SK-N-SH (cell line): ENCODE data around the gene RAB12. TPM values are rescaled to one million over a fixed set of nuclear protein-coding genes. Genes with fewer than 3 reads are reported as not detected.

ENCODE experiments used
- CTCF ChIA-PET: fragments of 300-600, 350-600 bp; formaldehyde crosslinking; extraction: SDS; loops from one replicate; lab custom pipeline; 2021; lab: Yijun Ruan, JAX
- POLR2A ChIA-PET: fragments of 350-600 bp; sonication (Branson Sonifier 250); formaldehyde crosslinking; extraction: SDS; loops from one replicate; lab custom pipeline; 2020; ENCODE audit warnings: antibody characterized with exemption, inconsistent platforms; lab: Yijun Ruan, JAX
- DNase-seq: peaks from one replicate; pipeline ENCODE4 v3.0.0; 2012
- H2AFZ ChIP-seq: fragments of 200-600 bp; sonication (generic); 2 replicates; pipeline ENCODE4 v1.8.1; 2016; ENCODE audit warnings: antibody characterized with exemption, mild to moderate bottlenecking, low read depth
- H3F3A ChIP-seq: fragments of 200-600 bp; sonication (generic); replicated peaks from 2 replicates; pipeline ENCODE3; 2016; ENCODE audit warnings: antibody characterized with exemption, mild to moderate bottlenecking; ENCODE audit not compliant: insufficient read depth
- H3K27ac ChIP-seq, 2 experiments: fragments of 200-500 bp in 1 of 2; fragments of 200-600 bp in 1 of 2; sonication (Bioruptor generic) in 1 of 2; sonication (generic), shearing (Covaris generic) in 1 of 2; 2 replicates each; pipeline versions ENCODE4 v1.5.1 to v1.6.1; 2014 to 2016; ENCODE audit warnings: low read depth in 2 of 2, inconsistent platforms in 1 of 2, low read length in 1 of 2, mild to moderate bottlenecking in 1 of 2, mixed read lengths in 1 of 2
- H3K27me3 ChIP-seq: fragments of 200-600 bp; sonication (generic), shearing (Covaris generic); 2 replicates; pipeline ENCODE4 v1.6.1; 2016; ENCODE audit warnings: mixed run types; ENCODE audit not compliant: insufficient read depth
- H3K36me3 ChIP-seq, 2 experiments: fragments of 200-500 bp in 1 of 2; fragments of 200-600 bp in 1 of 2; sonication (Bioruptor generic) in 1 of 2; sonication (generic) in 1 of 2; replicated peaks in 1 of 2; 2 replicates each; pipeline versions ENCODE3 to v1.5.1; 2014 to 2016; ENCODE audit warnings: low read length in 1 of 2, mild to moderate bottlenecking in 1 of 2; ENCODE audit not compliant: insufficient read depth in 2 of 2, control insufficient read depth in 1 of 2
- H3K4me1 ChIP-seq, 2 experiments: fragments of 200-500 bp in 1 of 2; fragments of 200-600 bp in 1 of 2; sonication (Bioruptor generic) in 1 of 2; sonication (generic), shearing (Covaris generic) in 1 of 2; 2 replicates each; pipeline versions ENCODE4 v1.5.1 to v1.6.1; 2014 to 2016; ENCODE audit warnings: low read depth in 1 of 2, low read length in 1 of 2, mixed run types in 1 of 2; ENCODE audit not compliant: insufficient read depth in 2 of 2, control insufficient read depth in 1 of 2
- H3K4me2 ChIP-seq: fragments of 200-600 bp; sonication (generic), shearing (Covaris generic); 2 replicates; pipeline ENCODE4 v1.6.1; 2017; ENCODE audit warnings: mixed run types
- H3K4me3 ChIP-seq, 2 experiments: fragments of 200-500 bp in 1 of 2; fragments of 200-600 bp in 1 of 2; sonication (Bioruptor generic) in 1 of 2; sonication (generic), shearing (Covaris generic) in 1 of 2; 2 replicates each; pipeline versions ENCODE4 v1.5.1 to v1.8.1; 2014 to 2016; ENCODE audit warnings: low read depth in 2 of 2, inconsistent platforms in 1 of 2, low read length in 1 of 2, mild to moderate bottlenecking in 1 of 2, mixed read lengths in 1 of 2, moderate library complexity in 1 of 2
- H3K79me2 ChIP-seq: fragments of 200-600 bp; sonication (generic); 2 replicates; pipeline ENCODE4 v1.8.1; 2017; ENCODE audit warnings: mild to moderate bottlenecking; ENCODE audit not compliant: insufficient read depth
- H3K9ac ChIP-seq: fragments of 200-600 bp; sonication (generic); 2 replicates; pipeline ENCODE4 v1.6.1; 2017; ENCODE audit warnings: mixed run types
- H3K9me2 ChIP-seq: fragments of 200-600 bp; sonication (generic); 2 replicates; pipeline ENCODE4 v1.6.1; 2017; ENCODE audit warnings: mixed run types
- H3K9me3 ChIP-seq: fragments of 200-600 bp; sonication (generic); 2 replicates; pipeline ENCODE4 v1.6.1; 2017; ENCODE audit warnings: mixed run types, mild to moderate bottlenecking, moderate library complexity
- H4K20me1 ChIP-seq: fragments of 200-600 bp; sonication (generic); 2 replicates; pipeline ENCODE4 v1.6.1; 2017; ENCODE audit warnings: mild to moderate bottlenecking, mixed run types; ENCODE audit not compliant: insufficient read depth
- EZH2phosphoT487 ChIP-seq: fragments of 200-600 bp; sonication (generic); IDR thresholded peaks from 2 replicates; pipeline ENCODE4 v1.6.1; 2017; ENCODE audit warnings: low read depth, mixed run types, mild to moderate bottlenecking, antibody characterized with exemption, moderate library complexity, borderline replicate concordance
- FOXJ3 ChIP-seq: sonication (generic); formaldehyde crosslinking; IDR thresholded peaks from 2 replicates; pipeline ENCODE4 v1.5.1; 2020; ENCODE audit warnings: mild to moderate bottlenecking, missing genetic modification reagents
- NRF1 ChIP-seq: IDR thresholded peaks from 2 replicates; pipeline ENCODE4 v1.6.1; 2012; ENCODE audit warnings: low read depth, mild to moderate bottlenecking, low read length
- POLR2AphosphoS5 ChIP-seq: IDR thresholded peaks from 2 replicates; pipeline ENCODE4 v1.6.1; 2012; ENCODE audit warnings: low read depth, low read length
- RCOR1 ChIP-seq: fragments of 150-350 bp; IDR thresholded peaks from 2 replicates; pipeline ENCODE4 v1.6.1; 2017; ENCODE audit warnings: antibody characterized with exemption, low read length
- TAF1 ChIP-seq: IDR thresholded peaks from 2 replicates; pipeline ENCODE4 v1.6.1; 2012; ENCODE audit warnings: low read depth, mild to moderate bottlenecking, low read length, moderate library complexity, borderline replicate concordance
- USF1 ChIP-seq: IDR thresholded peaks from 2 replicates; pipeline ENCODE4 v1.4.0; 2012; ENCODE audit warnings: low read depth, borderline replicate concordance
- ZBTB33 ChIP-seq: IDR thresholded peaks from 2 replicates; pipeline ENCODE4 v1.4.0; 2012; ENCODE audit warnings: low read depth, borderline replicate concordance
- WGBS: methylation state at CpG from one replicate; pipeline ENCODE4 v1.1.6; 2017; ENCODE audit warnings: low lambda C conversion rate; 5-methylcytosine and 5-hydroxymethylcytosine counted together
- polyA plus RNA-seq, 3 experiments: library from polyadenylated mRNA; depleted of rRNA; stranded (reverse); fragments of >200 nt; gene quantifications; 2 replicates each; pipeline ENCODE4 v1.2.3, GENCODE V29; 2012

RAB12 gene
- polyA plus RNA-seq, 1 of the 3 experiments (the other 2 are of a cell fraction) = 11.0 TPM

- H2AFZ ChIP-seq = no peak overlapping the region
- H3K9me2 ChIP-seq = no peaks in the 10 kb centered on the region
- 100% methylated on average over 6 of the region's 6 CpGs for WGBS
- H3K79me2 ChIP-seq = peaks cover 33% of the 10 kb centered on the region
- H3K9me3 ChIP-seq = no peaks in the 10 kb centered on the region
- no peak overlapping the region for H3K4me3 ChIP-seq
- POLR2A ChIA-PET = no interaction called here
- no peaks in the 10 kb centered on the region for H3K27me3 ChIP-seq
- H4K20me1 ChIP-seq = no peaks in the 10 kb centered on the region
- CTCF ChIA-PET = interaction anchor here (1.0 to 2.4 kb wide), 3 partner anchors 9 to 26 kb away, joined by 4 to 6 read pairs (median 5); partner anchors contain the start of gene RAB12
- no peak overlapping the region for H3K4me2 ChIP-seq
- no peak overlapping the region for H3K27ac ChIP-seq
- H3K36me3 ChIP-seq = peaks cover 64 to 70% of the 10 kb centered on the region in 2 experiments
- H3K4me1 ChIP-seq = no peaks in the 10 kb centered on the region
- no peak for DNase-seq
- no peak overlapping the region for H3K9ac ChIP-seq
- peaks cover 6% of the 10 kb centered on the region for H3F3A ChIP-seq
- TF ChIP-seq POLR2AphosphoS5 (no peak), NRF1 (no peak), RCOR1 (no peak), USF1 (no peak), EZH2phosphoT487 (no peak), FOXJ3 (CRISPR knock-in tag) (no peak)
These were observed 25.3 kb downstream of the RAB12 start for GRCh38 chr18:8634508-8634907.

GRCh38 chr18:8635087-8635486, 25.9 kb downstream of the RAB12 start:
- Histone ChIP-seq H3K4me2 (no peak overlapping the region), H3K9me3 (no peaks in the 10 kb centered on the region), H3K4me3 (no peak overlapping the region), H3K27me3 (no peaks in the 10 kb centered on the region)
- CTCF ChIA-PET = interaction anchor here (1.0 to 1.1 kb wide), 2 partner anchors 9 to 26 kb away, joined by 4 to 5 read pairs; partner anchors contain the start of gene RAB12
- 98% methylated on average over 3 of the region's 3 CpGs for WGBS
- DNase-seq = no peak
- POLR2A ChIA-PET = no interaction called here
- TF ChIP-seq RCOR1 (no peak), ZBTB33 (no peak), TAF1 (no peak), FOXJ3 (CRISPR knock-in tag) (no peak)
- TF ChIP-seq, all 33 proteins: peak for 0
- H3K27ac ChIP-seq = no peak overlapping the region
- H3K79me2 ChIP-seq = peaks cover 28% of the 10 kb centered on the region
- no peak overlapping the region for H2AFZ ChIP-seq
- no peaks in the 10 kb centered on the region for H4K20me1 ChIP-seq
- peaks cover 6% of the 10 kb centered on the region for H3F3A ChIP-seq
- H3K36me3 ChIP-seq = peaks cover 66 to 74% of the 10 kb centered on the region in 2 experiments
- H3K4me1 ChIP-seq = no peaks in the 10 kb centered on the region
- no peaks in the 10 kb centered on the region for H3K9me2 ChIP-seq
- no peak overlapping the region for H3K9ac ChIP-seq
